Activated T-cell treated with anti-CD3 and anti-CD28 coated beads for 1 hour (primary cell): Measurements from ENCODE around the gene PPM1M.

ENCODE experiments used
- DNase-seq: peaks from one replicate; pipeline ENCODE4 v3.0.0-alpha.2; 2020; ENCODE audit warnings: low read depth

The PPM1M gene

GRCh38 chr3:52230889-52231499, 14.6 kb upstream of the PPM1M start:
- no peak for DNase-seq

- peak; percentile 94 for DNase-seq
These were observed 13.9 kb upstream of the PPM1M start for GRCh38 chr3:52231502-52232278.

DNA sequence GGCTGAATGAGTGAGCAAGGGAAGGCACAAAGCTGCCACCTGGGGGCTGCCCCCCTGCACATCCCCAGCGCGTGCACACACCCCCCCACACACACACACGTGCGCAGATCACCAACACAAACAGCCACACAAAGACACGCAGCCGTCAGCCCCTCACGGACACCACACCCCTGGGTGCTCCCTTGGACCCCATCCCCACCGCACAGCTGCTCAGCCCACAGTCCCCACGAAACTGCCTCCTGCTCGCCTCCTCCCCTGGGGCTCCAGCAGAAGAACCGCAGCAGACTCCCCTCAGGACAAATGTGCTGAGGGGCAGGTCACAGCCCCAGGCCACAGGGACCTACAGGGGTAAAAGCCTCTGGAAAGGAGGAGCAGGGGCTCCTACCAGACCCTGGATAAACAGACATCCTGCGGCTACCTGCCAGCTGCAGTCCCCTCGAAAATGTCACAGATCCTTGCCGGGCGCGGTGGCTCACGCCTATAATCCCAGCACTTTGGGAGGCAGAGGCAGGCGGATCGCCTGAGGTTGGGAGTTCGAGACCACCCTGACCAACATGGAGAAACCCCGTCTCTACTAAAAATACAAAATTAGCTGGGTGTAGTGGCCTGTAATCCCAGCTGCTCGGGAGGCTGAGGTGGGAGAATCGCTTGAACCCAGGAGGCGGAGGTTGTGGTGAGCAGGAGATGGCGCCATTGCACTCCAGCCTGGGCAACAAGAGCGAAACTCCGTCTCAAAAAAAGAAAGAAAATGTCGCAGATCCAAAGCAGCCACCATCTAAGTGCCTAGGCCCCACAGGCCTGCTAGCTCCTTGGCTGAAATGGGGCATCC, 13.1 kb upstream of the PPM1M start:
- DNase-seq = no peak

DNA sequence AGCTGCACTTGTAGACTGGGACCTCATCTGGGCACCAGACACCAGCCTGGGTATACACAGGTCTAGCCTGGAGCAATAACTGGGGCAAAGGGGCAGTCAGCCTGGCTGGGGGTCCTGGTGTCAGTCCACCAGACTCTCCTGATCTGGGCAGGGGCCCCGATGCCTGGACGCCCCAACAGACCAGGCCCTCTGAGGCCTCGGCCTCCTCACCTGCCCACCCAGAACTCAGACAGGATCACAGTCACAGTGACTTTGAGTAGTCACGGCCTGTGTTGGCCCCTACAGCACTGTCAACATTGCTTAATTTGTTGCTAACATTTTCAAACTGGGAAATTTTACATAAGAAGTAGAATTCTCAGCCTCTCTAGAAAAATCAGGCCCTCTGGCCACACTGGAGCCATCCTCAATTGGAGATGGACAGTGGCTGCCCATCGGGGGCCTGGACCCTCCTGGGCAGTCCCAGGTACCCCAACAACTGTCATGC, 12.4 kb upstream of the PPM1M start:
- DNase-seq = no peak

GRCh38 chr3:52233968-52234367, 11.6 kb upstream of the PPM1M start:
- no peak for DNase-seq

DNA sequence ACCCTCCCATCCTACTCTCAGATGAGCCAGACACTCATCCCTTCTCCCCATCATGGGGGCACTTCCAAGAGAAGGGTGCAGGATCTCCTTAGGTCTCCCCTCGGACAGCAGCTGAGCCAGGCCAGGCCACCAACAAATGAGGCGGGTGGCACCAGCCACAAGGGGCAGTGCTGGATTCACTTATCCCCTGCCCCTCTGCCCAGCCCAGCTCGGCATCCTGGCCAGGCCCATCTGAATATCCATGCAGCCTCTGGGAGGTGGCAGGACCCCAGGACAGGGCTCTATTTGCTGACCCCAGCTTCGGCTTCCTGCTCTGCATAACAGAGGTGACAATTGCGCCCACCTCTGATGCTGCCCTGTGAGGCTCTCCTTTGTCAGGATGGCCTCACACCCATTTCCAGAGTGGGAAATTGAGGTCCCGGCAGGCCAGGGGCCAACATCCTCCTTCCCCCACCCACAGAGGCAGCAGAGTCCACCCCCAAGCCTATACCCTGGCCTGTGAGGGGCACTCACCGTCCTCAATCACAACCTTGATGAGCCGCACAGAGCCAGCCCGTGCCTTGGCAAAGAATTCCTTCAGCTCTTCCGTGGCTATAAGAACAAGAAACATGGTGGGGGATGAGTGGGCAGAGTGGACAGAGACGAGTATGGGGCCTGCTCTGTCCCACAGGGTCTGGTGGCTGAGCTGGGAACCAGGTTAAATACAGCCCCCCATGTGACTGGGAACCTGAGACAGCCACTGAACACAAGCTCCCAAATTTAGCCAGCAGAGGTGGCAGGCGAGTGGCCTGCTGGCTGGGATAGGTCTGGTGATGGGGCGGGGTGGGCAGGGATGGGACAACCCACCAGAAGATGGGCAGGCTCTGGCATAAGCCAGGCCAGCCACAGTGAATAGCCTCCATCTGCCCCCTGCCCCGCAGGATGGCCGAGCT, 10.8 kb upstream of the PPM1M start:
- DNase-seq = no peak

DNA sequence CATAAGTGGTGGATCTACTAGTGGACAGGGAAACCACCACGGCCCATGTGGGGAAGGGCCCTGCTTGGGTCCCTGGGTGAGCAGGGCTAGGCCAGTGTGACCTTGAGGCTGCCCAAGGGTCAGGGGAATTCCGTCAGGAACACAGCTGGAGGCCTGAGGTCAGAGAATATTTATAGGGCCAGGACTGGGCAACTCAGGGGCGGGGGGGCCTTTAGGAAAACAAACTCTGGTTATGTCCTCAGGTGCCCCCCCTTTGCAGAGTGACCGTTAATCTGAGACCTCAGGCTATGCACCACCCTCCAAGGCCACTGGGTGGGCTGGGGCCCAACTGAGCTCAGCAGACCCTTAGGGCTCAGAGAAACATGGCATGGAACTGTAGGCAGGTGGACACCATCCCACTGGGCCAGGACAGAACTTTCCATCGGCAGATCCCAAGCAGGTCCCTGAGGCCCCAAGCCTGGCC, 9.1 kb upstream of the PPM1M start:
- DNase-seq = no peak

DNA sequence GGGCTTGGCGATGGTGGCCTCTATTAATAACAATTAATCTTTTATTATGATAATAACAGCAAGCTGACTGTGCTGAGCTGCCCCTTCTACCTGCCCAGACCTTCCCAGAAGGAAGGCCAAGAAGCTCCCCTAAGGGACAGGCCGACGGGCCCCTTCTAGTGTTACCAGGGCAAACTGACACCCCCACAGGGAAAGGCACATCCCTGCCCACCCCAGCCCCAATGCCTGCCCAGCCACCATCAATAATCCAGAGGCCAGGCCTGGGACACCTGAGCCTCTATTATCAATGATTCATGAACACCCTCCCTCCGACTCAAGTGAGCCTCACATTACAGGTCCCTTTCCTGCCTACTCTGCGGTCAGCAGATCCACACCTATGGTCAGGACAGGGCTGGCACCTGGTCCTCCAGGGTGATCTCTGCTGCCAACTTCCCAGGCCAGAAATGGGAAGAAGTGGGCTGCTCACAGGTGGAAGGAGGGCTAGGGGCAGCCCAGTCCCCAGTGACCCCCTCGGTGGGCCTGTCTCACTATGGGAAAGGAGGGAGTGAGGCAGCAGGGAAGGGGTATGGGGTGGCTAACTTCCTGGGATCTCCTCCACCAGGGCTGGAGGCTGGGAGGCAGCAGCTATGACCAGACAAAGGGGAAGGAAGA, 8.4 kb upstream of the PPM1M start:
- DNase-seq = no peak

- no peak for DNase-seq
These were observed 7.8 kb upstream of the PPM1M start for GRCh38 chr3:52237657-52238172.

GRCh38 chr3:52238193-52238760, 7.3 kb upstream of the PPM1M start:
- no peak for DNase-seq

GRCh38 chr3:52238761-52239701, 6.5 kb upstream of the PPM1M start, which contains the start of gene TWF2:
Gene TWF2, minus strand, starts transcription at chr3:52239158. Its CDS starts 142 bp downstream, at chr3:52239016.
- DNase-seq = peak; percentile 79

DNA sequence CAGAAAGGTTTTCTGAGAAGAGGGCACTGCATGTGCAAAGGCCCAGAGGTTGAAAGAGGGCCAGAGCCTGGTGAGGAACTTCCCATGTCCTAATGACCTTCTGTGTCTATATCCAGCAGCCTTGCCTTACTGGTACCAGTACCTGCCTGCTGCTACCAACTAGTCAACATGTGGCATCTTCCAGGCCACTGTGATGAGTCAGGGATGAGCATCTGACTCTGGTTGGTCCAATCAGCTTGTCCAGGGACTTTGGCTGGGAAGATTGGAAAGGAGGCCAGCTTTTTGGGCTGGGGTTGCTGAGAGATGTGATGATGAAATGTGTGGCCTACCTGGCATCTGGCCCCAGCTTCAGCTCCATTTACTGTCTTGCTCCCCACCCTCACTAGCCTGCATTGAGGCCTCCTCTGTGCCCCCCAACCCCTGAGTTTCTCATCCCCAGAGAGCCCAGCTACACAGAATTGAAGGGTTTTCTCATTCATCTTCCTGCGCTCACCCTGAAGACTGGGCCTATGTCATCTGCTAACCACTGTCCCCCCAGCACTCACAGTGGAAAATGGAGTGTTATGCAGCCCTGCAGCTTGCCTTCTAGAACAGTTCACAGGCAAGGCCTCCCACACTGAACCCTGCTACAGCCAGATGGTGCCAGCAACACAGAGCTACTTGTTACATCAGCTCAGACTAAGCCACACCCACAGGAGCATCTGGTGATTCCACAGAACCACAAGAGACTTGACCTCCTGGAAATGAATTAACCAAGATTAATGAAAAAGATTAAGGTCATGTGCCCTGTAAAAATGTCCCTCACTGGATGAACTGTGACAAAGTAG, 5.3 kb upstream of the PPM1M start:
- DNase-seq = no peak

DNA sequence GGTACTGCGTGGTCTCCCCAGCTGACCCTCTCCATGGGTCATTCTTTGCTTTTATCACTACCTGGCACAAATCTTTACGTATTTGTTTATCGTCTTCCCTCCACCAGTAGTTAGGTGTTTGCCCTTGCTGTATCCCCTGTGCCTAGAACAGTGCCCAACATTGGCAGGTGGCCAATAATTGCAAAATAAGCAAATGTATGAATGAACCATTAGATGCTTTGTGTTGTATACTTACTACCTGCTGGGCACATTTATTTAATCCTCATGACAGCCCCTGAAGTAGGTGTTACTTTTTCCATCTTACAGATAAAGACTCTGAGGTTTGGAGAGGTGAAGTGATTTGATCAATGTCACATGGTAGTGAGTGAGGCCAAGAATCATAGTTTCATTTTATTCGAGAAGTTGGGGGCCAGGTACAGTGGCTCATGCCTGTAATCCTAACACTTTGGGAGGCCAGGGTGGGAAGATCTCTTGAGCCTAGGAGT, 4.6 kb upstream of the PPM1M start:
- DNase-seq = no peak

- DNase-seq = no peak
These were observed 3.5 kb upstream of the PPM1M start for GRCh38 chr3:52242039-52242438.

DNA sequence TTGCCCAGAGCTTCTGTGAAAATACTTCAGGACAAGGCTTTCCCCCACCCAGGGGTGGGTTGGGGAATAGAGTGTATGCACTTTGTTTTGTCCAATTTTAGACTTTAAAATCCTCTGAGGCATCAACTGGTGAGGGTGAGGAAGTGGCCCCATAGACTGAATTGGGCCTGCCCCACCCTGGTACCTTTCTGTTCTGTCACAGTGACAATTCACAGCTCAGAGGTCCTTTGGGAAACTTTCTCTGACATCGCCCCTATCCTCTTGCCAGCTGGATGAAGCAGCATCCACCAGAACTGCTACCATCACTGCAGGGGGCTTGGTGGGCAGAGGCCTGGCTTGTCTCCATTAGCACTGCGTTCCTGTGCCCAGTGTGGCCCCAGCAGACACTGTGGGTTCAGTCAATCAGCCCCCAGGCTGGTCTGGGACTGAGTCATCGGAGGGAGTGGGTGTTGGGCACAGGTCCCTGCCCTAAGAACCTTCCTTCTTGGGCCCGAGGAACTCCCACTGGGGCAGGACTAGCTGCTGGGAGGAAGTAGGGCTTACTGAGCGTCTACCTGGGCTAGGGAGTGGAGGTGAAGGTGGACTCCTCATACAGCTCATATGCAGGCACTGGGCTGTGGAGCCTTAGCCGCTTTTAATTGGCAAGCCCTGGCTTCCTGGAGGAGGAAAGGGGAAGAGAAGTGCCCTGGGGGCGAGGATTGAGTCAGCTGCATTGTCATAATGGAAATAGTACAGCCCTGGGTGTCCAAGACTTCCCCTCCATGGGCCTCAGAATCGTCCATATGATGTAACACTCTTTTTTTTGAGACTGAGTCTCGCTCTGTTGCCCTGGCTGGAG, 1.5 kb upstream of the PPM1M start:
- DNase-seq = no peak

DNA sequence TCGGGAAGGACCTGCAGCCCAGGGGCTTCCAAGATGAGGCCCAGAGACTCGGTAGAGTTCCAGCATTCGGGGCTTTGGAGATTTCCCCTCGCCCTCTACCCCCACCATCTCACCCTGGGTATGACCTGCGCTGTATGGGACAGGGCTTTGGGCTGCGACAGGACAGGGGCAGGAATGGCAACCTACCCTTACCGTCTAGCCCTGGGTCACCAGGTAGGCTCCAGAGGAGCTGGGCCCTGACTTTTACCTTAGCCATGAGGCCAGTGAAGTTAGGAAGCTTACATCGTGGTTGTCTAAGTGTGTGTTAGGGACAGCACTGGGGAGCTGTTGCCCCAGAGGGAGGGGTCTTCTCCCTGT, 683 bp downstream of the PPM1M start:
- no peak for DNase-seq

DNA sequence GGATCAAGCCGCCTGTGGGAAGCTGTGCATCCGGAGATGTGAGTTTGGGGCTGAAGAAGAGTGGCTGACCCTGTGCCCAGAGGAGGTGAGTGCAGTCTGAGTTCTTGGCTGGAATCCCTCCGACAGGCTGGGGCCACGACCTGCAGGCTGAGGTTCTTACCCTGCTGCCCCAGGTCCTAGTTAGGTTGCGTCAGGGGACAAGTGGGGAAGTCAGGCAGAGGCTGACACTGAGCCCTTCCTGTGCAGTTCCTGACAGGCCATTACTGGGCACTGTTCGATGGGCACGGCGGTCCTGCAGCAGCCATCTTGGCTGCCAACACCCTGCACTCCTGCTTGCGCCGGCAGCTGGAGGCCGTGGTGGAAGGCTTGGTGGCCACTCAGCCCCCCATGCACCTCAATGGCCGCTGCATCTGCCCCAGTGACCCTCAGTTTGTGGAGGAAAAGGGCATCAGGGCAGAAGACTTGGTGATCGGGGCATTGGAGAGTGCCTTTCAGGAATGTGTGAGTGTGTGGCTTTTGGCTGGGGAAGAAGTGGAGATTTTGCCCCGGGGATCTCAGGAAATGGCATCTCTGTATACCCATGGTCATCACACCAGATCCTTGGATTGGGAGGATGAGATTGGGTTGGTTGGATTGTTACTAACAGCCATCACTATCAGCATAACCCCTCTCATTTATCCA, 1.3 kb downstream of the PPM1M start:
- DNase-seq = no peak
